D341Med (cell line): ENCODE data around the gene UPF3B.
"Not testable (repeated sequence)": the region's sequence is repeated elsewhere in the genome, so short reads cannot be mapped to it uniquely, and the experiment has no call there.

ENCODE experiments used
- DNase-seq: peaks from one replicate; pipeline ENCODE4 v3.0.0; 2012; ENCODE audit warnings: low spot score

UPF3B gene

GRCh38 chrX:119852382-119853353 is at the start of gene UPF3B:
TSS of gene UPF3B (minus strand) at chrX:119852963. CDS start at chrX:119852928, 35 bp downstream.
- DNase-seq, result peak; percentile 93

- no peak for DNase-seq
Observed at GRCh38 chrX:119900976-119901375, 48.2 kb upstream of the UPF3B start.

GRCh38 chrX:119899125-119899524 is 46.4 kb upstream of the UPF3B start:
- DNase-seq, result no peak

GRCh38 chrX:119895843-119896326 is 43.1 kb upstream of the UPF3B start, which contains the start of gene AKAP14:
TSS of gene AKAP14 (plus strand) at chrX:119895893. CDS start at chrX:119903224, 7,331 bp downstream.
- peak; percentile 40 for DNase-seq

GRCh38 chrX:119891961-119892692 is 39.4 kb upstream of the UPF3B start:
- DNase-seq, result not testable (repeated sequence)

- not testable (repeated sequence) for DNase-seq
Observed at GRCh38 chrX:119890626-119891025, 37.9 kb upstream of the UPF3B start.

- DNase-seq, result peak; percentile 77
Observed at GRCh38 chrX:119887721-119888425, 35.1 kb upstream of the UPF3B start.

GRCh38 chrX:119885554-119886428 is 33.0 kb upstream of the UPF3B start:
- no peak for DNase-seq

GRCh38 chrX:119880552-119881437 is 28.0 kb upstream of the UPF3B start:
- peak; percentile 66 for DNase-seq

GRCh38 chrX:119880076-119880475 is 27.3 kb upstream of the UPF3B start:
- no peak for DNase-seq

- no peak for DNase-seq
Observed at GRCh38 chrX:119878740-119879139, 26.0 kb upstream of the UPF3B start.

GRCh38 chrX:119871599-119872395 is 19.0 kb upstream of the UPF3B start, which contains the start of the genes NDUFA1 and RNF113A:
TSS of gene NDUFA1 (plus strand) at chrX:119871832. CDS start at chrX:119871912, 80 bp downstream.
TSS of gene RNF113A (minus strand) at chrX:119871733. CDS start at chrX:119871613, 120 bp downstream.
- peak; percentile 86 for DNase-seq

- no peak for DNase-seq
Observed at GRCh38 chrX:119871245-119871598, 18.5 kb upstream of the UPF3B start.

- DNase-seq, result peak; percentile 38
Observed at GRCh38 chrX:119870626-119871131, 17.9 kb upstream of the UPF3B start.

- DNase-seq, result no peak
Observed at GRCh38 chrX:119853444-119853843, 681 bp upstream of the UPF3B start.

- no peak for DNase-seq
Observed at GRCh38 chrX:119833905-119834304, 18.9 kb downstream of the UPF3B start.

- DNase-seq, result no peak
Observed at GRCh38 chrX:119828446-119828845, 24.3 kb downstream of the UPF3B start.

- DNase-seq, result no peak
Observed at GRCh38 chrX:119826399-119826959, 26.3 kb downstream of the UPF3B start.
